ENCODE results near the gene ABCA1. TPM values are rescaled to one million over a fixed set of nuclear protein-coding genes. Genes with fewer than 3 reads are reported as not detected.

The ABCA1 gene
- total and polyA plus RNA-seq, 2 of the 13 experiments (the other 11 are each of a cell fraction or from before 2014, with no cell fraction given) = 26.8 to 63.8 TPM

DNA sequence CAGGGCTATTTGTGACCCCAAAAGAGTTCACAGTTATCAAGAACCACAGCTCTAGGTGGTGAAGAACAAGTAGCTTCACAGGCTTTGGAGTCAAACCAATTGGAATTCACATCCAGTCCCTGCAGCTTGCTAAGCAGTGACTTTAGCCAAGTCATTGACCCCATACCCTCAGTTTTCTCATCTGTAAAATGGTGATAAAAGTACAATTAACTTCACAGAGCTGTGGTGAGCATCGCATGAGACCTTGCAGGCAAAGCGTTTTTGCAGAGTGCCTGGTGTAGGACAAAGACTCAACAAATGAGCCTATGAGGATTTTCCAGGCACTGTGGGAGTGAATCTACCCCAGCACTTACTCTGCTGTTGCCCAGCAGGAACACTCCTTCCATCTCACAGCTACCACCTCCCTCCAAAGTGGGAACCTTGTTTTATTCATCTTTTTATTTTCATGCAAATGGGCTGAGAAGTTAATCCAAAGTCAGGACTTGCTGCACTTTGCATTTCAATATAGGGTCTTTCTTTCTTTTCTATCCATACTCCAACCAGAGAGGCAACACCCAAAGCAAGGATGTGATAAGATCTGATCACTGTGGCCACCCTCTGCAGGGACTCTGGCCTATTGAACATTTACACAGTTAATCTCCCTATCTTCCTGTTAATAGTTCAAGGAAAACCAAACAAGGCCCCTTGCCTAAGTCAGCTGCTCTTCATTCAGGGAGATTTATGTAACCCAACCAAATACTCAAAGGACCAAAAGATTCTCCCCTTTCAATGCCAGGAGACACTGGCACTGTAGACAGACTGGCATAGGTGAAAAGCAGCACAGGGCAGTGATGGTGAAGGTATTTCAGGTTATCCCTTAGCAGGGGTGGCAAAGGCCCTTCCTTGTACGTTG lies 41.9 kb downstream of the ABCA1 start (continued):
- TF ChIP-seq BRCA1 (CRISPR knock-in tag; IDR thresholded peaks at IDR 0.05) = no peak
- TF ChIP-seq ZNF451 (CRISPR knock-in tag; IDR thresholded peaks at IDR 0.05) = no peak
- no peak for TF ChIP-seq GZF1 (CRISPR knock-in tag; IDR thresholded peaks at IDR 0.05)
- no peak for TF ChIP-seq NFE2 (CRISPR knock-in tag; IDR thresholded peaks at IDR 0.05)
- TF ChIP-seq, protein P1, sequence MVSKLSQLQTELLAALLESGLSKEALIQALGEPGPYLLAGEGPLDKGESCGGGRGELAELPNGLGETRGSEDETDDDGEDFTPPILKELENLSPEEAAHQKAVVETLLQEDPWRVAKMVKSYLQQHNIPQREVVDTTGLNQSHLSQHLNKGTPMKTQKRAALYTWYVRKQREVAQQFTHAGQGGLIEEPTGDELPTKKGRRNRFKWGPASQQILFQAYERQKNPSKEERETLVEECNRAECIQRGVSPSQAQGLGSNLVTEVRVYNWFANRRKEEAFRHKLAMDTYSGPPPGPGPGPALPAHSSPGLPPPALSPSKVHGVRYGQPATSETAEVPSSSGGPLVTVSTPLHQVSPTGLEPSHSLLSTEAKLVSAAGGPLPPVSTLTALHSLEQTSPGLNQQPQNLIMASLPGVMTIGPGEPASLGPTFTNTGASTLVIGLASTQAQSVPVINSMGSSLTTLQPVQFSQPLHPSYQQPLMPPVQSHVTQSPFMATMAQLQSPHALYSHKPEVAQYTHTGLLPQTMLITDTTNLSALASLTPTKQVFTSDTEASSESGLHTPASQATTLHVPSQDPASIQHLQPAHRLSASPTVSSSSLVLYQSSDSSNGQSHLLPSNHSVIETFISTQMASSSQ (IDR thresholded peaks at IDR 0.05; ENCODE audit: low read depth) = peak; percentile 88
- TF ChIP-seq, protein P1 (CRISPR knock-in tag; IDR thresholded peaks at IDR 0.05; ENCODE audit: borderline replicate concordance) = peak; percentile 95
- peak; percentile 79 for TF ChIP-seq ONECUT2 (CRISPR knock-in tag; IDR thresholded peaks at IDR 0.05)
- TF ChIP-seq BHLHE40 (IDR thresholded peaks at IDR 0.05; ENCODE audit: low read length) = no peak
- no peak for TF ChIP-seq ZNF749 (CRISPR knock-in tag; IDR thresholded peaks at IDR 0.05; ENCODE audit: borderline replicate concordance)
- TF ChIP-seq ZNF556 (CRISPR knock-in tag; IDR thresholded peaks at IDR 0.05; ENCODE audit: borderline replicate concordance) = peak; percentile 30; the same call in 1 of the 2 replicates
- TF ChIP-seq MEIS1 (CRISPR knock-in tag; IDR thresholded peaks at IDR 0.05; ENCODE audit: borderline replicate concordance) = 0 out of 2 replicates have a peak, but pooled peaks have one; percentile 78
- TF ChIP-seq WIZ (CRISPR knock-in tag; IDR thresholded peaks at IDR 0.05) = no peak
- TF ChIP-seq SIX1 (CRISPR knock-in tag; IDR thresholded peaks at IDR 0.05; ENCODE audit: borderline replicate concordance) = peak; percentile 82; the same call in 1 of the 2 replicates
- TF ChIP-seq PAX8 (CRISPR knock-in tag; IDR thresholded peaks at IDR 0.05; ENCODE audit: borderline replicate concordance) = no peak
- TF ChIP-seq, protein P2, sequence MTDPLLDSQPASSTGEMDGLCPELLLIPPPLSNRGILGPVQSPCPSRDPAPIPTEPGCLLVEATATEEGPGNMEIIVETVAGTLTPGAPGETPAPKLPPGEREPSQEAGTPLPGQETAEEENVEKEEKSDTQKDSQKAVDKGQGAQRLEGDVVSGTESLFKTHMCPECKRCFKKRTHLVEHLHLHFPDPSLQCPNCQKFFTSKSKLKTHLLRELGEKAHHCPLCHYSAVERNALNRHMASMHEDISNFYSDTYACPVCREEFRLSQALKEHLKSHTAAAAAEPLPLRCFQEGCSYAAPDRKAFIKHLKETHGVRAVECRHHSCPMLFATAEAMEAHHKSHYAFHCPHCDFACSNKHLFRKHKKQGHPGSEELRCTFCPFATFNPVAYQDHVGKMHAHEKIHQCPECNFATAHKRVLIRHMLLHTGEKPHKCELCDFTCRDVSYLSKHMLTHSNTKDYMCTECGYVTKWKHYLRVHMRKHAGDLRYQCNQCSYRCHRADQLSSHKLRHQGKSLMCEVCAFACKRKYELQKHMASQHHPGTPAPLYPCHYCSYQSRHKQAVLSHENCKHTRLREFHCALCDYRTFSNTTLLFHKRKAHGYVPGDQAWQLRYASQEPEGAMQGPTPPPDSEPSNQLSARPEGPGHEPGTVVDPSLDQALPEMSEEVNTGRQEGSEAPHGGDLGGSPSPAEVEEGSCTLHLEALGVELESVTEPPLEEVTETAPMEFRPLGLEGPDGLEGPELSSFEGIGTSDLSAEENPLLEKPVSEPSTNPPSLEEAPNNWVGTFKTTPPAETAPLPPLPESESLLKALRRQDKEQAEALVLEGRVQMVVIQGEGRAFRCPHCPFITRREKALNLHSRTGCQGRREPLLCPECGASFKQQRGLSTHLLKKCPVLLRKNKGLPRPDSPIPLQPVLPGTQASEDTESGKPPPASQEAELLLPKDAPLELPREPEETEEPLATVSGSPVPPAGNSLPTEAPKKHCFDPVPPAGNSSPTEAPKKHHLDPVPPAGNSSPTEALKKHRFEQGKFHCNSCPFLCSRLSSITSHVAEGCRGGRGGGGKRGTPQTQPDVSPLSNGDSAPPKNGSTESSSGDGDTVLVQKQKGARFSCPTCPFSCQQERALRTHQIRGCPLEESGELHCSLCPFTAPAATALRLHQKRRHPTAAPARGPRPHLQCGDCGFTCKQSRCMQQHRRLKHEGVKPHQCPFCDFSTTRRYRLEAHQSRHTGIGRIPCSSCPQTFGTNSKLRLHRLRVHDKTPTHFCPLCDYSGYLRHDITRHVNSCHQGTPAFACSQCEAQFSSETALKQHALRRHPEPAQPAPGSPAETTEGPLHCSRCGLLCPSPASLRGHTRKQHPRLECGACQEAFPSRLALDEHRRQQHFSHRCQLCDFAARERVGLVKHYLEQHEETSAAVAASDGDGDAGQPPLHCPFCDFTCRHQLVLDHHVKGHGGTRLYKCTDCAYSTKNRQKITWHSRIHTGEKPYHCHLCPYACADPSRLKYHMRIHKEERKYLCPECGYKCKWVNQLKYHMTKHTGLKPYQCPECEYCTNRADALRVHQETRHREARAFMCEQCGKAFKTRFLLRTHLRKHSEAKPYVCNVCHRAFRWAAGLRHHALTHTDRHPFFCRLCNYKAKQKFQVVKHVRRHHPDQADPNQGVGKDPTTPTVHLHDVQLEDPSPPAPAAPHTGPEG (CRISPR knock-in tag; IDR thresholded peaks at IDR 0.05) = no peak; the same call in 1 of the 2 replicates
- TF ChIP-seq ZNF703 (CRISPR knock-in tag; IDR thresholded peaks at IDR 0.05; ENCODE audit: borderline replicate concordance) = no peak
- TF ChIP-seq ZSCAN25 (CRISPR knock-in tag; IDR thresholded peaks at IDR 0.05) = peak; percentile 33; the same call in 1 of the 2 replicates
- TF ChIP-seq NFE2L1 (CRISPR knock-in tag; IDR thresholded peaks at IDR 0.05; ENCODE audit: borderline replicate concordance) = no peak
